ENCODE measurements around the gene ENPP6.

DNA sequence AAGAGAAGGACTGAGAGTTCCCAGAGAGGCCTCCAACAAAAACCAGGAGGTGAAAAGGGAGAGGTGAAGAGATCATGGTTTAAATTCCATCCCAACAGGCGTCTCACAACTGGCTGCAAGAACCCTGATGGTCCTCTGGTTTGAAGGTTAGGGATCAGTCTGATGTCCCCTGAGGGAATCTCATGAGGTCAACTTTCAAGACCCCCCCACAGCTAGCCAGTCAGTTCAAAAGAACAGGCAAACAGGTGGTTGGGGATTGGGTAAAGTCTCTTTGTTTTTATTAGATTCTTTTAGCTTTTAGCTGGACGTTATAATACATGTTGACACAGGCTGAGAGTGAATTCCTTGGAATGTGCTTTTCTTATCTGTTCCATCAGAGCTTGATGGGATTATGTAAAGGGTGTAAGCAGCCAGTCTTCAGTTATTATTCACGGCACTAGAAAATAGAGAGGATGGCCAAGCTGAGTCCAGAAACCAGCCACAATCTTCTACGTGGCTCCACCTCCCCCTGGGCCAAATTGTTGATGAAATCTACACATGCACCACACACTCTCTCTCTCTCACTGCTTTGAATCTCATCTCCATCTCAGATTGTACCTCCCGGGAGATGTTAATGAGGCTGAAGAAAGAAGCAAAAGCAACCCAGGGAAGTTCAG lies 20.8 kb downstream of the ENPP6 start:
- TF ChIP-seq POLR2AphosphoS5 (IDR thresholded peaks at IDR 0.05; ENCODE audit: borderline replicate concordance, low read depth, low read length) (no peak), EZH2 (IDR thresholded peaks at IDR 0.05) (no peak), FOXP2 (optimal IDR thresholded peaks at IDR 0.05; ENCODE audit: control extremely low read depth, extremely low read length, insufficient read depth) (no peak)

Data from SK-N-MC (cell line).